DOHH2 (cell line): Measurements from ENCODE around the gene NAALADL2.
"Not testable (repeated sequence)": the region's sequence is repeated elsewhere in the genome, so short reads cannot be mapped to it uniquely, and the experiment has no call there.

Source experiments
- H3F3A ChIP-seq: fragments of 200-600 bp; sonication (generic), shearing (Covaris generic); 2 replicates; pipeline ENCODE4 v1.6.0; 2016; ENCODE audit warnings: antibody characterized with exemption, mild to moderate bottlenecking; ENCODE audit not compliant: control insufficient read depth, insufficient read depth
- H3K27ac ChIP-seq: fragments of 200-600 bp; sonication (generic); 2 replicates; pipeline ENCODE4 v1.5.1; 2014; ENCODE audit warnings: low read depth, mild to moderate bottlenecking, low read length, moderate library complexity
- H3K27me3 ChIP-seq: fragments of 200-600 bp; sonication (generic); 2 replicates; pipeline ENCODE4 v1.6.1; 2014; ENCODE audit warnings: mild to moderate bottlenecking, low read length, mixed read lengths; ENCODE audit not compliant: control insufficient read depth
- H3K36me3 ChIP-seq: fragments of 200-600 bp; sonication (generic); 2 replicates; pipeline ENCODE4 v1.6.1; 2014; ENCODE audit warnings: mild to moderate bottlenecking, low read length, moderate library complexity, mixed read lengths; ENCODE audit not compliant: control insufficient read depth
- H3K4me1 ChIP-seq: fragments of 200-600 bp; sonication (generic); 2 replicates; pipeline ENCODE4 v1.6.1; 2014; ENCODE audit warnings: mild to moderate bottlenecking, low read length, mixed read lengths; ENCODE audit not compliant: control insufficient read depth
- H3K4me2 ChIP-seq: fragments of 200-600 bp; sonication (generic); 2 replicates; pipeline ENCODE4 v1.6.0; 2014; ENCODE audit warnings: mild to moderate bottlenecking, low read length, moderate library complexity
- H3K4me3 ChIP-seq: fragments of 200-600 bp; sonication (generic); 2 replicates; pipeline ENCODE4 v1.5.1; 2014; ENCODE audit warnings: mild to moderate bottlenecking, low read length, mixed read lengths
- H3K79me2 ChIP-seq: fragments of 200-600 bp; sonication (generic); 2 replicates; pipeline ENCODE4 v1.6.1; 2014; ENCODE audit warnings: mild to moderate bottlenecking, low read length, mixed read lengths; ENCODE audit not compliant: control insufficient read depth
- H3K9me2 ChIP-seq: fragments of 200-600 bp; sonication (generic); replicated peaks from 2 replicates; pipeline ENCODE4 v1.6.1; 2014; ENCODE audit warnings: mild to moderate bottlenecking, low read length, mixed read lengths; ENCODE audit not compliant: control insufficient read depth
- H3K9me3 ChIP-seq: fragments of 200-600 bp; sonication (generic); 2 replicates; pipeline ENCODE4 v1.6.1; 2014; ENCODE audit warnings: antibody characterized with exemption, low read length, mixed read lengths; ENCODE audit not compliant: control insufficient read depth, insufficient read depth
- H4K20me1 ChIP-seq: fragments of 200-600 bp; sonication (generic); 2 replicates; pipeline ENCODE4 v1.6.0; 2014; ENCODE audit warnings: low read depth, mild to moderate bottlenecking, antibody characterized with exemption, low read length, moderate library complexity; ENCODE audit not compliant: control insufficient read depth, insufficient read depth
- EZH2phosphoT487 ChIP-seq: fragments of 200-600 bp; sonication (generic); IDR thresholded peaks from 2 replicates; pipeline ENCODE4 v1.6.1; 2017; ENCODE audit warnings: borderline replicate concordance, mild to moderate bottlenecking, antibody characterized with exemption, low read length, moderate library complexity, mixed read lengths
- TF ChIP-seq, protein P1 (sequence below): fragments of 200-600 bp; sonication (generic); IDR thresholded peaks from one replicate; pipeline ENCODE4 v1.5.1; 2014; ENCODE audit warnings: antibody characterized with exemption, mild to moderate bottlenecking, low read depth, low read length; ENCODE audit not compliant: poor library complexity, severe bottlenecking

NAALADL2 gene

DNA sequence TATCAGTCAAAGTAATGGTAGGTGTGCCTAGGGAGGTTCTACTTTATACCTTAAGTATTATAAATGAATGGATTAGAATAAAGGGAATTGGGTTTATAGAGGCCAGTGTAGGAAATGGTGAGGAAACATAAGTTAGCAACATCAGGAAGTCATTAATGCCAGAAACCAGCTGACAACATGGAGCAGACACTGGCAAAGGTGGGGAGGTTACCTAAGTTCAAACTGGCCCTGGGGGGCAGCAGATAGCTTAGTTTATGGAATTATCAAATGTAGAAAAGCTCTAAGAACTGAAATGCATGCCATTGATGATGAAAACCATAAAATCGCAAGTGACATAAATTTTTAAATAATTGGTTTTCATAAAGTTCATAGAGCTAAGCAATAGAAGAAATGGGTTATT, 498.6 kb downstream of the NAALADL2 start:
- Histone ChIP-seq H3K9me3 (no peaks in the 10 kb centered on the region), H3K9me2 (no peaks in the 10 kb centered on the region), H3K4me2 (no peak overlapping the region), H3F3A (no peaks in the 10 kb centered on the region), H3K79me2 (no peaks in the 10 kb centered on the region), H4K20me1 (no peaks in the 10 kb centered on the region), H3K4me1 (no peaks in the 10 kb centered on the region), H3K27me3 (no peaks in the 10 kb centered on the region), H3K4me3 (no peak overlapping the region), H3K36me3 (no peaks in the 10 kb centered on the region), H3K27ac (no peak overlapping the region)
- TF ChIP-seq, protein P1, sequence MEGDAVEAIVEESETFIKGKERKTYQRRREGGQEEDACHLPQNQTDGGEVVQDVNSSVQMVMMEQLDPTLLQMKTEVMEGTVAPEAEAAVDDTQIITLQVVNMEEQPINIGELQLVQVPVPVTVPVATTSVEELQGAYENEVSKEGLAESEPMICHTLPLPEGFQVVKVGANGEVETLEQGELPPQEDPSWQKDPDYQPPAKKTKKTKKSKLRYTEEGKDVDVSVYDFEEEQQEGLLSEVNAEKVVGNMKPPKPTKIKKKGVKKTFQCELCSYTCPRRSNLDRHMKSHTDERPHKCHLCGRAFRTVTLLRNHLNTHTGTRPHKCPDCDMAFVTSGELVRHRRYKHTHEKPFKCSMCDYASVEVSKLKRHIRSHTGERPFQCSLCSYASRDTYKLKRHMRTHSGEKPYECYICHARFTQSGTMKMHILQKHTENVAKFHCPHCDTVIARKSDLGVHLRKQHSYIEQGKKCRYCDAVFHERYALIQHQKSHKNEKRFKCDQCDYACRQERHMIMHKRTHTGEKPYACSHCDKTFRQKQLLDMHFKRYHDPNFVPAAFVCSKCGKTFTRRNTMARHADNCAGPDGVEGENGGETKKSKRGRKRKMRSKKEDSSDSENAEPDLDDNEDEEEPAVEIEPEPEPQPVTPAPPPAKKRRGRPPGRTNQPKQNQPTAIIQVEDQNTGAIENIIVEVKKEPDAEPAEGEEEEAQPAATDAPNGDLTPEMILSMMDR, result no peak
- TF ChIP-seq EZH2phosphoT487, result no peak

DNA sequence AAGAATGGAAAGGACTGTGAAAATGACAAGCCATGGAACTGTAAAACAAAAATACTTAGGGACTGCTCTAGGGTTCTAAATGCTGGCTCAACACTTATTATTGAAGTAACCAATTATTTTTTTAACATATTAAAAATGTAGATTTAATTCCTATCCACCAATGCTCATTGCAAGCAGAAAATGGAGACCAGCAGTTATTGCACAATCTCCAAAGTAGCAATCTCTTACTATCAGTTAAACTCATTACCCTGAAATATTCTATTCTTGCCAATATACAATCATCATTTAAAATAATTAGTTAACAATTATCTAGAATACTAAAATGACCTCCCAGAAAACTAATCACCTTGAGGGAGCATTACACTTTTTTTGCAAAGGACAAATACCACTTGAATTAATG, 499.8 kb downstream of the NAALADL2 start:
- H3K9me2 ChIP-seq, result no peaks in the 10 kb centered on the region
- no peaks in the 10 kb centered on the region for H3K27me3 ChIP-seq
- H3K4me3 ChIP-seq, result no peak overlapping the region
- H3K9me3 ChIP-seq, result no peaks in the 10 kb centered on the region
- H3K4me1 ChIP-seq, result no peaks in the 10 kb centered on the region
- H3K27ac ChIP-seq, result no peak overlapping the region
- no peak for TF ChIP-seq EZH2phosphoT487
- TF ChIP-seq, protein P1, result no peak
- no peaks in the 10 kb centered on the region for H4K20me1 ChIP-seq
- H3K79me2 ChIP-seq, result no peaks in the 10 kb centered on the region
- no peaks in the 10 kb centered on the region for H3F3A ChIP-seq
- H3K36me3 ChIP-seq, result no peaks in the 10 kb centered on the region
- no peak overlapping the region for H3K4me2 ChIP-seq

DNA sequence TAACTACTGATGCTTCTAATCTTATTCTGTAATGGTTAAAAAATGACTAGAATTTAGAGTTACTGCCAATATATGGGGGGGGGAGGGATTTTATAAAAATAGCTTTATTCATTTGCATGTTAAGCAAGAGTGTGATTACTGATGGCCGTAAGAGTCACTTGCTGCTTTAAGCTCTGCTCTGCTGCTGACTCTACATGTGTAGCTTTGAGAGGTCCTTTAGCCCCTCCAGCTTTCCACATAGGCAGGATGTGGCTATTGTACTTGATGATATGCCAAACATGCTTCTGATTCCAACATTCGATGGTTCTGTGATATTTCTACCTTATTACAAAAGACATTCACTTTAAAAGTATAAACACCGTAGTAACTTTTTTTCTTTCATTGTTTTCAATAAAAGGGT, 511.3 kb downstream of the NAALADL2 start:
- not testable (repeated sequence) for H3K27me3 ChIP-seq, H4K20me1 ChIP-seq, H3K79me2 ChIP-seq, H3K27ac ChIP-seq, H3K4me3 ChIP-seq, H3K9me3 ChIP-seq, H3K4me2 ChIP-seq, H3K36me3 ChIP-seq, H3F3A ChIP-seq, H3K4me1 ChIP-seq, H3K9me2 ChIP-seq

DNA sequence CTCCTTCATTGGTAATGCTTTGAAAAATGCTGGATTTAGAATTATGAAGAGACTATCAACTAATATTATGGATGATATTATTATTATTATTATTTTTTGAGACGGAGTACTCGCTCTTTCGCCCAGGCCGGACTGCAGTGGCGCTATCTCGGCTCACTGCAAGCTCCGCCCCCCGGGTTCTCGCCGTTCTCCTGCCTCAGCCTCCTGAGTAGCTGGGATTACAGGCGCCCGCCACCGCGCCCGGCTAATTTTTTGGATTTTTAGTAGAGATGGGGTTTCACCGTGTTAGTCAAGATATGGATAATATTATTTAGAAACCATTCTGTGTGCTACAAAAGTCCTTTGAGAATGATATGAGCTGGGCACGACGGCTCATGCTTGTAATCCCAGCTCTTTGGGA, 512.1 kb downstream of the NAALADL2 start:
- H3K4me3 ChIP-seq, H3K36me3 ChIP-seq, H3K79me2 ChIP-seq, H4K20me1 ChIP-seq, H3K27me3 ChIP-seq, H3F3A ChIP-seq, H3K9me2 ChIP-seq, H3K4me2 ChIP-seq, H3K27ac ChIP-seq, H3K4me1 ChIP-seq, H3K9me3 ChIP-seq: not testable (repeated sequence)

DNA sequence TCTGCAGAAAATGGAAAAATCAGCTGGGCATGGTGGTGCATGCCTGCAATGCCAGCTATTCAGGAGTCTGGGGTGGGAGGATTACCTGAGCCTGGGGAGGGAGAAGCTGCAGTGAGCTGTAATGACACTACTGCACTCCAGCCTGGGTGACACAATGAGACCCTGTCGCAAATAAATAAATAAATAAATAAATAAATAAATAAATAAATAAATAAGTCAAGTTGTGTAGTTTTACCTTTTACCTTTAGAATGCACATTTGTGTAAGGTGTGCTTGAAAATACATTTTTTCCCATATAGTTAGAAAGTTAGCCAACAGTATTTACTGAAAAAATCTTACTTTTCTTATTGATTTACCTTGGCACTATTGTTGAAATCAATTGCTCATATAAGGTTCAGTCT, 515.6 kb downstream of the NAALADL2 start:
- TF ChIP-seq EZH2phosphoT487, result no peak
- TF ChIP-seq, protein P1, result no peak
- Histone ChIP-seq H3K27me3 (no peaks in the 10 kb centered on the region), H3K79me2 (no peaks in the 10 kb centered on the region), H3K4me2 (no peak overlapping the region), H3K4me3 (no peak overlapping the region), H3K36me3 (no peaks in the 10 kb centered on the region), H3K9me3 (no peaks in the 10 kb centered on the region), H3K9me2 (no peaks in the 10 kb centered on the region), H4K20me1 (no peaks in the 10 kb centered on the region), H3F3A (no peaks in the 10 kb centered on the region), H3K27ac (no peak overlapping the region), H3K4me1 (no peaks in the 10 kb centered on the region)
